ENCODE data around the gene TMEM43. TPM values are rescaled to one million over a fixed set of nuclear protein-coding genes. Genes with fewer than 3 reads are reported as not detected.

The TMEM43 gene
- total and polyA plus RNA-seq, 2 of the 8 experiments (the other 6 are each of a cell fraction or from before 2014, with no cell fraction given), result 27.0 to 33.7 TPM

DNA sequence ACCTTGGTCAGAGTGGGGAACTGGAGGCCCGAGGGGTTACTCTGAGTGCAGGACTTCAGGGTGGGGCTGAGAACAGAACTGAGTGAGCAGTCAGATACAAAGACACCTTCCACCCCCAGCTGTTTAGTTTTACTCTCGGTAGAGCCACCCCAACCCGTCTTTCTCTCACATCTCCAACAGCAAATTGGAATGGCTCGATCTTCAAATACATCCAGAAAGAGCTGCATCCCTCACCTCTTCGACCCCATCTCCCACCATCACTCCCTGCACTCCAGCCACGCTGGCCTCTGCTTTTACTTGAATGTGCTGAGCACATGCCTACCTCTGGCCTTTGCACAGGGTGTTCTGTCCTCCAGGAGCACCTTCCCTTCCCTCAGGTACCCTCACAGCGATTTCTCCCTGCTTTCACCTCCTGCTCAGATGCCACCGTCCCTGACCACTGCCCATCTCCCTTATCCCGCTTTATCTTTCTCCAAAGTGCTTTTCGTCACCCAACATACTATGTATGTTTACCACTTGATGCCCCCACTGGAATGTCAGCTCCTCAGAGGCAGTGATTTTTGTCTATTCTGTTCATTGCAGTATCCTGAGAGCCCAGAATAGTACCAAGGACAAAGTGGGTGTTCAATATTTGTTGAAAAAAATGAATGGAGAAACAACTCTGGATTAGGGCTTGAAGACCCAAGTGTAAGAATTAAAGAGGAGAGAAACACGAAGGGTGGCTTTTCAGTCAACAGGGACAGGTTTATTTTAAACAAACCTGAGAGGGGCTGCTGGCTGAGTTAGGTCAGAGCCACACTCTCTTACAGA is 4.5 kb upstream of the TMEM43 start:
- Histone ChIP-seq H3K4me1 (replicated peaks in 1 of 4; ENCODE audit: control insufficient read depth in 3 of 4, insufficient read depth in 4 of 4, low read length in 3 of 4) (peaks cover 0 to 8% (median 4%) of the 10 kb centered on the region in 4 experiments; a peak in 5 of 7 replicates), H3K4me2 (ENCODE audit: insufficient read depth in 1 of 2, low read depth in 2 of 2, low read length in 2 of 2) (no peak overlapping the region), H2BK12ac (ENCODE audit: low read depth, low read length) (no peak overlapping the region), H3K56ac (replicated peaks; ENCODE audit: insufficient read length, low read depth, low read length) (no peak overlapping the region), H3K27me3 (replicated peaks in 1 of 4; ENCODE audit: control insufficient read depth in 3 of 4, extremely low read depth in 1 of 4, insufficient read depth in 3 of 4, low read length in 3 of 4) (no peaks in the 10 kb centered on the region), H2BK20ac (ENCODE audit: low read length) (no peak overlapping the region), H3K14ac (ENCODE audit: insufficient read length) (no peak overlapping the region), H4K8ac (ENCODE audit: extremely low read depth, insufficient read depth, low read length) (no peak overlapping the region), H3K27ac (ENCODE audit: low read depth, low read length) (no peak overlapping the region), H4K20me1 (replicated peaks in 1 of 2; ENCODE audit: control insufficient read depth in 1 of 2, insufficient read depth in 2 of 2, low read length in 2 of 2) (peaks cover 0 to 2% of the 10 kb centered on the region in 2 experiments), H2BK120ac (replicated peaks; ENCODE audit: low read depth, low read length) (no peak overlapping the region), H3K9ac (replicated peaks in 1 of 4; ENCODE audit: extremely low read depth in 1 of 4, low read depth in 3 of 4, low read length in 3 of 4) (no peak overlapping the region), H2BK5ac (ENCODE audit: low read depth, low read length) (no peak overlapping the region), H3K79me2 (ENCODE audit: control insufficient read depth in 1 of 2, insufficient read depth in 2 of 2, low read length in 2 of 2) (peaks cover 0 to 19% of the 10 kb centered on the region in 2 experiments; a peak in 2 of 4 replicates), H3K23ac (ENCODE audit: insufficient read length) (no peak overlapping the region), H3K4me3 (ENCODE audit: extremely low read depth in 1 of 4, insufficient read depth in 2 of 4, low read depth in 3 of 4, low read length in 4 of 4) (no peak overlapping the region), H4K91ac (replicated peaks; ENCODE audit: insufficient read length, low read length) (no peak overlapping the region), H3K79me1 (ENCODE audit: low read depth, low read length) (peaks cover 15% of the 10 kb centered on the region), H3K23me2 (ENCODE audit: low read depth, low read length) (peaks cover 9% of the 10 kb centered on the region), H3K9me3 (ENCODE audit: insufficient read depth in 2 of 2, low read depth in 1 of 2, low read length in 1 of 2) (no peaks in the 10 kb centered on the region), H2AK5ac (ENCODE audit: low read depth, low read length) (no peak overlapping the region), H3K36me3 (ENCODE audit: control insufficient read depth in 2 of 4, insufficient read depth in 4 of 4, low read length in 3 of 4) (peaks cover 3 to 15% (median 9%) of the 10 kb centered on the region in 4 experiments; a peak in 5 of 8 replicates), H3K4ac (replicated peaks; ENCODE audit: insufficient read length, low read depth, low read length) (no peak overlapping the region), H2AFZ (ENCODE audit: low read length) (no peak overlapping the region), H3K18ac (ENCODE audit: extremely low read depth, low read length) (no peak overlapping the region), H2BK15ac (ENCODE audit: low read length) (no peak overlapping the region), H4K5ac (ENCODE audit: insufficient read length, low read depth, low read length) (no peak overlapping the region)
- FAIRE-seq (no peak), DNase-seq (ENCODE audit: low read depth in 1 of 2, low spot score in 2 of 2) (no peak)
- CTCF ChIA-PET (ENCODE audit: partially characterized antibody), result interaction anchor here (0.6 to 10.2 kb wide), 6 partner anchors 21 to 231 kb away, joined by 3 to 123 read pairs (median 4); no protein-coding TSS in a partner anchor
- POLR2A ChIA-PET (ENCODE audit: partially characterized antibody), result no interaction called here
- WGBS, 2 experiments (ENCODE audit: extremely low coverage in 1 of 2, insufficient coverage in 1 of 2, insufficient read length in 1 of 2, insufficient replicate concordance in 2 of 2, low coverage in 1 of 2, low lambda C conversion rate in 2 of 2, missing lambda C conversion rate in 1 of 2), result 88% methylated on average over 11 of the region's 11 CpGs; no CpG with 5 or more reads in 1 of the 2 experiments
- TF ChIP-seq HDAC2 (IDR thresholded peaks at IDR 0.05; ENCODE audit: borderline replicate concordance in 1 of 2, low read depth in 2 of 2, low read length in 2 of 2) (no peak), POU5F1 (IDR thresholded peaks at IDR 0.05; ENCODE audit: low read depth, low read length) (no peak), YY1 (IDR thresholded peaks at IDR 0.05; ENCODE audit: low read depth, low read length) (no peak), ATF3 (IDR thresholded peaks at IDR 0.05; ENCODE audit: insufficient read depth, low read depth, low read length) (no peak), TEAD4 (IDR thresholded peaks at IDR 0.05; ENCODE audit: low read depth, low read length) (no peak), TCF12 (IDR thresholded peaks at IDR 0.05; ENCODE audit: low read depth, low read length) (no peak)
- TF ChIP-seq, protein P1, sequence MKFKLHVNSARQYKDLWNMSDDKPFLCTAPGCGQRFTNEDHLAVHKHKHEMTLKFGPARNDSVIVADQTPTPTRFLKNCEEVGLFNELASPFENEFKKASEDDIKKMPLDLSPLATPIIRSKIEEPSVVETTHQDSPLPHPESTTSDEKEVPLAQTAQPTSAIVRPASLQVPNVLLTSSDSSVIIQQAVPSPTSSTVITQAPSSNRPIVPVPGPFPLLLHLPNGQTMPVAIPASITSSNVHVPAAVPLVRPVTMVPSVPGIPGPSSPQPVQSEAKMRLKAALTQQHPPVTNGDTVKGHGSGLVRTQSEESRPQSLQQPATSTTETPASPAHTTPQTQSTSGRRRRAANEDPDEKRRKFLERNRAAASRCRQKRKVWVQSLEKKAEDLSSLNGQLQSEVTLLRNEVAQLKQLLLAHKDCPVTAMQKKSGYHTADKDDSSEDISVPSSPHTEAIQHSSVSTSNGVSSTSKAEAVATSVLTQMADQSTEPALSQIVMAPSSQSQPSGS (IDR thresholded peaks at IDR 0.05; ENCODE audit: low read length), result no peak
